Activated CD8-positive, alpha-beta memory T cell treated with anti-CD3 and anti-CD28 coated beads for 36 hours (primary cell): ENCODE results near the gene MYO1D. TPM values are rescaled to one million over a fixed set of nuclear protein-coding genes. Genes with fewer than 3 reads are reported as not detected.

Source experiments
- CTCF ChIA-PET: fragments of 350-600 bp; sonication (Branson Sonifier 250); formaldehyde crosslinking; loops from one replicate; lab custom pipeline; 2021; ENCODE audit warnings: antibody characterized with exemption; lab: Charles Lee
- POLR2A ChIA-PET: fragments of 350-600 bp; sonication (Branson Sonifier 250); formaldehyde crosslinking; loops from one replicate; lab custom pipeline; 2021; ENCODE audit warnings: antibody characterized with exemption; lab: Charles Lee
- total RNA-seq, 2 experiments: library from RNA; stranded (reverse); gene quantifications; one replicate each; pipeline ENCODE4 v1.2.3, GENCODE V29; 2021

MYO1D gene
- total RNA-seq, 2 experiments from 2014 or later = 10.5 to 12.5 TPM

DNA sequence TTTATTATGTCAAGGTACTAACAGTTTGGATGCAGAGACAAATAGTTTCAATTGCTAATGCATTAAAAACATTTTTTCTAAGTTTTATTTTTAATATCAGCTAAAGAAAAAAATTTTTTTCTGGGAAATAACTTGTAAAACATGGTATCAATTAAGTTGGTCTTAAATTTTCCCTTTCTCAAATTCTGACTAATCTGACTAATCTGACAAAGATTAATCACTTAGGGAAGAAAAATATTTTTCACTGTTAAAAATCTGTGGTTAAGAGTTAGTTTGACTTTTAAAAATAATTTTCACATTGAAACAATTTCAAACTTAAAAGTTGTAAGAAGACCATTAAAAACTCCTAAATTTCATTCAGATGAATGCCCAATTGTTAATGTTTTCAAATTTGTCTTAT lies 74.6 kb downstream of the MYO1D start:
- CTCF ChIA-PET = interaction anchor here (1.2 kb wide), 1 partner anchor 20 kb away, joined by 4 read pairs; no protein-coding TSS in a partner anchor
- POLR2A ChIA-PET = no interaction called here

DNA sequence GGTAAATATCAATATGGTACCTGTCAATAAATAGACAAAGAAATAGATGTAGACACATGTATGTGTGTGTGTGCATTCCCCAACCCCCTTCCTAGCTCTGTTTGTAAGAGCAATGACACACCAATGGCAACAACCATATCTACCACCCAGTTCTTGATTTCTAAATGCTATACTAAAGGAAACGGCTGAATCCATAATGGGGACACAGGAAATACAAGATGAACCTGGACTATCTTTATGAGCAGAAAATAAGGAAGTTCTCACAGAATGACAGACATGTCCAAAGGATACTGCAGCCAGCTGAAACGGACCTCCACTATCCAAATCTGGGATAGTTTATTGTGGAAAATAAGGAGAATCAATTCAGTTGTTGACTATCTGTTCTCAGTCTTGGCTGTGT lies 75.3 kb downstream of the MYO1D start:
- ChIA-PET POLR2A (no interaction called here), CTCF (interaction anchor here (1.5 kb wide), 2 partner anchors 75 to 135 kb away, joined by 3 to 5 read pairs; partner anchors contain the start of gene MYO1D)

DNA sequence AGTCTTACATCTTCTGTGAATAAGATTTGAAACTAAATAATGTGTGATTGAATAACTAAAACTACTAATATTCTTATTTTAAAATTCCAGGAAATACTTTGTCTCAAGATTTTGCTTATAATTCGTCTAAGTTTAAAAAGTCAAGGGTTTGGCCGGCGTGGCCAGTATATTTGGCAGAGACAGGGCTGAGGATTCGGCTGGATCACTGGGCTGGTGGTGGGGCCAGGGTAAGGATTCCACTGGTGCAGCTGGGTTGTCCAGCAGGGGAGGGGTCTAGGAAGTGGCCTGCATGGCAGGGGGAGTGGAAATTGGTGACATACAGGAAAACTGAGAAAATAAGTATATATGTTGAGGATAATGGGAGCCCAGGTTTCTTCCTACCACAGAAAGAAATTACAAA lies 75.7 kb downstream of the MYO1D start:
- ChIA-PET POLR2A (no interaction called here), CTCF (interaction anchor here (1.5 kb wide), 2 partner anchors 75 to 135 kb away, joined by 3 to 5 read pairs; partner anchors contain the start of gene MYO1D)

DNA sequence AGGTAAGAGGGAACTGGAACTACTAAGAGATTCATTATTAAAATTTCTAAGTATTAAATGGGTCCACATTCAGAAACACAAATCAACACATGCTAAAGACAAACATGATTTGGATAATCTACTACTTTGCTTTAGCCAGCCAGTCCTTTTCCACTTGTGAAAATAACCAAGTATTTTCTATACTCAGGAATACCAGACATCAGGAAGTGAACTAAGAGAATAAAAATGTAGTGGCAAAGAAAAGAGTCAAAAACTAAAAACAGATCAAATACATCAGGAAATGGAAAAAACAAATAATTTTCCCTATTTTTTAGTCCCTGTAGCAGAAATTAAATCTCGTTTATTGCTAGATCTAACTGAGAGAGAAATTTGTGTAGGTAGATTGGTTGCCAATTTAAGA lies 78.0 kb downstream of the MYO1D start:
- ChIA-PET CTCF (no interaction called here), POLR2A (no interaction called here)

DNA sequence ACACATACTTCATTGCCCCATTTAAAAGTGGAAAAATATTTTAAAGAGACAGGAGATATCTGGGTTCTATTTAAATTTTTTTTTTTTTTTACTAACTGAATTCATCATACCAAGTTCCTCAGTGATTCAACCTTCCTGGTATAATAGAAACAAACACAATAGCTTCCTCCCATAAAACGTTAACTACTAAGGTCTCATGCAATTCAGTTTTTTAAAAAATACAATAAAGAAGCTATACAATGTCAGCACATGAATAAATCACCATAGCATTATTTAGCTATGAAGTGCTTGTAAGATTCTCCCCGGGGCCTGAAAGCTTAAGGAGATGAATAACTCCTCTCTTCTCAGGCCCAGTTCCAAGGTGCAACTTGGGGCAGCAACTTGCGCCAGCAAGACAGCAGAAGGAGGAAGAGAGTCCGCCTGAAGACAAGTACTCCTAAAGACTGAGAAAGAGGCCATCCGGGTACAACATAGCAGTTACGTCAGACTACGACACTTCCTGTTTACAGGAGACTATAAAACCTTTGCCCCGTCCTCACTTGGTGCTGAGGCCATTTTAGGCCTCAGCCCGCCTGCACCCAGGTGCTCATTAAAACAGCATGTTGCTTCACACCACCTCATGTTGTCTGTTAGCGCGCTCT lies 81.5 kb downstream of the MYO1D start:
- CTCF ChIA-PET = interaction anchor here (0.7 to 1.6 kb wide), 2 partner anchors 81 to 655 kb away, joined by 3 to 4 read pairs; partner anchors contain the start of gene MYO1D

DNA sequence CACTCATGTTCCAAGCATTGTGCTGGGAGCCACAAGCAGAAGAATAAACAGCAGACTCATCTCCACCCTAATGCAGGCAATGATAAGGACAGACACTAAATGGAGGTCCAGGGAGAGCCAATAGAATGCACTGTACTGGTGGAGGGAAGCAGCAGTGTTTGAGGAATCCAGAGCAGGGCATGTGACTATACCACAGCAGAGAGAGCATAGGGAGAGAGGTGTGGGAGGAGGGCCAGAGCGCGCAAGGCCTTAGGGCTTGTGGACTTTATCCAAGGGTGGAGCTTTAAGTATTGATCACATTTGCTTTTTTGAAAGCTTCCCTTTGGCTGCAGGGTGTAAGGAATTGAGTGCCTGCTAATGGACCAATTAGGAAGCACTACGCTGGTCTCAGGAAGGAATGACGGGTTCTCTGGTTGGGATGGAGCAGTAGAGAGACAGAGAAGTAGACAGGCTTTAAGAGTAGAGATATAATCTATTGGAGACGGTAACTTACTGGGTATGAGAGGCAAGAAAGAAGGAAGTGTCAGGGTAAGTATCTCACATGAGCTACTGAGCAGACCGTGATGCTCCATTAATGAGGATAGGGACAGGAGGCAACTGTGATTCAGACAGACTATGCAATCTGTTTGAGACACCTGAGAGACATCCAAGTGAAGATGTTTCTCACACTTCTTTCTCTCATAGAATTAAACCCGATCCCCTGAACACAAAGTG lies 82.2 kb downstream of the MYO1D start:
- POLR2A ChIA-PET = no interaction called here
- CTCF ChIA-PET = interaction anchor here (1.6 kb wide), 1 partner anchor 82 kb away, joined by 4 read pairs; the partner anchor contains the start of gene MYO1D

More for the DNA sequence above, 81.5 kb downstream of the MYO1D start:
- POLR2A ChIA-PET = no interaction called here

DNA sequence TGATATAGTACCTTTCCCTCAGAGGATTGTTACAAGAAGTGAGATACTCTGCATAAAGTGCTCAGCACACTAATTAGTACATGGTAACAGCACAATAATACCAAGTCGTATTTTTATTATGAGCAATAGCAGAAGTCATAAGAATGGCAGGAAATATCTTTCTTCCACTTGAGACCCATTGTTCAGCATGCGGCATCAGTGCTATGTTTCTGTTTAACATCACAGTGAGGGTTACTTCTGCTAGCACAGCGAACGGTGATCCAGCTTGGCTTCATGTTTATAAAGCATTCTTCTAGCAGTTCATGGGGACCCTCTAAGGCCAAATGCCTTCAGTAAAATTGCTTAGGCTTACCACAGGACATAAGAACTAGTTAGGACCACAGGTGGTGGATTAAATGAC lies 83.1 kb downstream of the MYO1D start:
- CTCF ChIA-PET = no interaction called here

DNA sequence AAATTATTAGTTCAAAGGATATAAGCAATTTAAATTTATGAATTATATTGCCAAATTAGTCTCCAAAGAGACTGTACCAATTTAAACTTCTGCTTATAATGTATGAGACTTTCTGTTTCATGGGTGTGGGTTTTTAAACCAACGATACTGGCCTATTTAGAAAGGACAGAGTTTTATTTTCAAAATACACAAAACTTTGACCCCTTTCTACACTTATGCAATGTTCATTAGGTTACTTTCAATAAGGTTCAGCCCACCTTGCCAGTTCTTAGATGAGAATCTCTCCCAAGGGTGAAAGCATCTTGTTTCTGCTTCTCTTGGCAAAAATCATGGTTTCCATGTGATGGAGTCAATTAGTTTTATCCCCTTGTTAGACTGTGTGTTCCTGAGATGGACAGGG lies 84.7 kb downstream of the MYO1D start:
- ChIA-PET POLR2A (no interaction called here), CTCF (interaction anchor here (1.4 kb wide), 1 partner anchor 10 kb away, joined by 5 read pairs; no protein-coding TSS in a partner anchor)

More for the DNA sequence above, 83.1 kb downstream of the MYO1D start:
- POLR2A ChIA-PET = no interaction called here

DNA sequence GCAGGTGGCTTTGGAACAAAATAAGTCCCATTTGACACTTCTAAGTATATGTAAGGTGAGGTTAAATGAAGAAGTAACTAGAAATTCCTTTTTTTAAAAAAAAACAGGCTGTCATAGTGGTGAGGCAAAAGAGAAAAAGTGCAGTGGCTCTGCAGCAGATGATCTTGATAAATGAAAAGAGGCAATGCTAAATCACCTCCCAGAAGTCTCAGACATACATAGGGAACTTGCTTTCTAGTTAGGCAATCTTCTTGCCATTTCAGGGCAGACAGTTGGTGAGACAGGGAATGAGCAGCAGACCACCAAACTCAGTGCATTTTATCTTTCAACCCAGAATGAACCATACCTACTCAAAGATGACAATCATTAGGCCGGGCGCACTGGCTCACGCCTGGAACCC lies 90.8 kb downstream of the MYO1D start:
- ChIA-PET CTCF (no interaction called here), POLR2A (no interaction called here)

DNA sequence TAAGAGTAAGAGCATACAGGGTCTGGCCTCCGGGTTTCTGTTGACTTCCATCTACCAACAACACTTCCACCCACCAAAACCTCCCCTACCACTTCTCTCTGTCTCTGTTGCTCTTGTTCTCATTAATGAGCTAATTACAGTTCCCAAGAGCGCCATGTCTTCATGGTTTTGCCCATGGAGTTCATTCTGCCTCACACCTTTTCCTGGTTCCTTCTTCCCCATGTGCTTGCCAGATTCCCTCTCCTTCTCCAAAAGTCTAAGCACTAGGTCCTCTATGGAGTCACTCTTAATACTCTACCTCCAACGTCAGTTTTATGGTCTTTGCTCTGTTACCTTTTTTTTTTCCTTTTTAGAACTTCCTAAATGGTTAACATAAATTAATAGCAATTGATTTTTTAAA lies 92.8 kb downstream of the MYO1D start:
- CTCF ChIA-PET = interaction anchor here (1.0 to 3.7 kb wide), 7 partner anchors 47 to 323 kb away, joined by 3 to 35 read pairs (median 5); partner anchors contain the start of gene MYO1D
- POLR2A ChIA-PET = interaction anchor here (1.6 kb wide), 1 partner anchor 93 kb away, joined by 5 read pairs; the partner anchor contains the start of gene MYO1D

DNA sequence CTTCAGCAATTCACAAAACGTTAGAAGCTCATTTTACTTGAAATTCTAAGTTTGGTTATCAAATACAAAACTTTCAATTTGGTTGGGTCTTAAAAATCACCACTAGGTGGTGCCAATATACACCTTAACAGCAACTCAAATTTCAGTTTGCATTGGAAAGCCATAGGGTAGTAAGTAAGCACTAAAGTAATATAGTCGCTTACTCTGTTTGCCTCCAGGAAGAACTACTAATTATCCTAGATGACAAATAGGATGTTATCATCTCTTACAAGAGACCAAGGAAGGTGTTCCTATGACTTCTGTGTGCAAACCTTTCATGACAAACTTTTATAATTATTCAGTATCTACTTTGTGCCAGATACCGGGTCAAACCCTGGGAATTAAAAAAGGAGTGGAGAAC lies 93.3 kb downstream of the MYO1D start:
- ChIA-PET POLR2A (interaction anchor here (1.6 kb wide), 1 partner anchor 93 kb away, joined by 5 read pairs; the partner anchor contains the start of gene MYO1D), CTCF (interaction anchor here (0.6 to 3.7 kb wide), 11 partner anchors 48 to 322 kb away, joined by 3 to 35 read pairs (median 4); partner anchors contain the start of gene MYO1D)

DNA sequence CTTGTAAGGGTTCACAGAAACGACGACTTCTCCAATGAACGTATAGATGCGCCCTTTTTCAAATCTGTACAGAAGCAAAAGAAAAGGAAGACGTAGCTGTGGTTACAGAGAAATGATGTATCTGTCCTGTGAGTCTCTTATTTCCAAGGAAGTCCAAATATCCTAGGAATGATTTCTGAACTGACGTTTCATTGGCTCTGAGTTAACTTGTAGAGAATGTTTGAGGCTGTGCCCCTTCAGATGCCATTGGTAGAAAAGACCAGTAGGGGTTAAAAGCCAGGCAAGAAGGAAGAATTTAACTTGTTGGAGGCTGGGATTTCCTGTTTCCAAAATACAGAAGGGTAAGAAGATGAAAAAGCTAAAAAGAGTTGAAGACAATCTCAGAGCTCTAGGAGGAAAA lies 96.2 kb downstream of the MYO1D start:
- ChIA-PET CTCF (interaction anchor here (3.1 to 3.7 kb wide), 2 partner anchors 96 to 155 kb away, joined by 30 to 35 read pairs; partner anchors contain the start of gene MYO1D), POLR2A (no interaction called here)

DNA sequence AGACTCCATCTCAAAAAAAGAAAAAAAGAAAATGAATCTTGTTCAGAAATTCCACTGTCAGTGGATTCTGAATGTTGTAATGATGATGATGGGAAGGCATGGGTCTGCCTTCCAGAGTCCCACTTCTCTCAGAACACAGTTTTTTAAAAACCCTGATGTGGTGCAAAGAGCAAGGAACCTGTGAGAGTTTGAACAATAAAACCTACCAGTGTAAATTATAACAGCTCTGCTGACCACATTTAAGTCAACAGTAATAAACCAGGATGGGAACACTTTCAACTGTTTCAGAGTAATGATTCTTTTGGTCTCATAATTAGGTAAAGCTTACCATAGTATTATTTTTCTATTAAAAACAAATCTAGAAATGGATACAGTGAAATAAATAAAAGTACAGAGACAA lies 99.0 kb downstream of the MYO1D start:
- CTCF ChIA-PET = interaction anchor here (0.9 kb wide), 1 partner anchor 99 kb away, joined by 3 read pairs; the partner anchor contains the start of gene MYO1D
- POLR2A ChIA-PET = no interaction called here

DNA sequence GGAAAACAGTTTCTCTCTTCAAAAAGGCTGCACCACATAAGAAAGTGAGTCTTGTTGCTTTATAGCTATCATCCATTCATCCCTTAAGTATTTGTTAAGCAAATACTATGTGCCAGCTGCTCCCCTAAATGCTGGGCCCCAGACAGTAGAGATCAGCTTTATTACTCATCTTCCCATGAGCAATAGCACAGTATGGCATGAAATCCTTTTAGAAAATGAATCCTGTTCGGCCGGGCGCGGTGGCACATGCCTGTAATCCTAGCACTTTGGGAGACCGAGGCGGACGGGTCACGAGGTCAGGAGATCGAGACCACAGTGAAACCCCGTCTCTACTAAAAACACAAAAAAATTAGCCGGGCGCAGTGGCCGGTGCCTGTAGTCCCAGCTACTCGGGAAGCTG lies 99.5 kb downstream of the MYO1D start:
- CTCF ChIA-PET = interaction anchor here (0.9 kb wide), 1 partner anchor 100 kb away, joined by 3 read pairs; the partner anchor contains the start of gene MYO1D
- POLR2A ChIA-PET = no interaction called here

DNA sequence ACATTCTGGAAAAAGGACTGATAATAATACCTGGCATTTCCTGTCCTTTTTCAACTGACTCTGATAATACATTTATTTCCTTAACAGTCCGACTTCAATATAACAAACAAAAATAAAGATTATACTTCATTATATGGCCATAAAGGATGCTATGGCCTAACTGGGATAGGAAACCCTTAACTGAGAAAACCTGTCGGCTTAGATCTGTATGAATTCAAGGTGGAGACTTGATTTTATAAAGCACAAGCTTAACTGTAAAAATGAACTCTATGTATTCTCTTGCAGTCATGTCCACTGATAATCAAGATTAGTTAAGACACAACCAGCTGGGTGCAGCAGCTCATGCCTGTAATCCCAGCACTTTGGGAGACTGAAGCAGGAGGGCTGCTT lies 102.2 kb downstream of the MYO1D start:
- CTCF ChIA-PET = no interaction called here
- POLR2A ChIA-PET = no interaction called here

DNA sequence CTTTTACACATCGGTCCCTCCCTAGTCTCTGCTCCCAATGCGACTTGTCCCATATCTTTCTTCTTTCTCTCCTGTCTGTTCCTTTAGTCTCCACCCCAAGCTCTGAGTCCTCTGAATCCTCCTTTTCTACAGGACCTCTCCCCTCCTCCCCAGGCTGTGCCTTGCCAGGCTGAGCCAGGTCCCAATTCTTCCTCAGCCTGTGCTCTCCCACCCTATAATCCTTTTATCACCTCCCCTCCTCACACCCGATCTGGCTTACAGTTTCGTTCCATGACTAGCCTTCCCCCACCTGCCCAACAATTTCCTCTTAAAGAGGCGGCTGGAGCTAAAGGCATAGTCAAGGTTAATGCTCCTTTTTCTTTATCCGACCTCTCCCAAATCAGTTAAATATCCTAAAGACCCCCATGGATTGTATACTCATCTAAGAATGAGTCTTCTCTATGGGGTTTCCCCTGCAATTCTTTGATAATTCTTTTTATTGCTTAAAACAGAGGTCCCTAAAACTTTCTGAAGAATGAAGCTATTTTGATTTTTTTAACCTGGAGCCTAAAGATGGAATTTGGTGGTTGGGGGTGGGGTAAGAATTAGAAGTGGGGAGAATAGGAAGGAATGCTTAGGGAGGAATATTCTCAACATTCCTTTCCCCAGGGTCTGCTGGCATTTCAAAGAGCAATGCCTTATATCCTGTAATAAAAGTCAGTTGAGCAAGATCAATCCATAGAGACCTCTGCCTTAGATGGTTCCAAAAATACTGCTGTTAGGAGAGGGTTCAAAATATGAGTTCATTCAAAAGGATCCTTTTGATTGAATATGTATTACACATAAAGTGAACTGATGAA lies 102.8 kb downstream of the MYO1D start:
- ChIA-PET POLR2A (no interaction called here), CTCF (no interaction called here)

DNA sequence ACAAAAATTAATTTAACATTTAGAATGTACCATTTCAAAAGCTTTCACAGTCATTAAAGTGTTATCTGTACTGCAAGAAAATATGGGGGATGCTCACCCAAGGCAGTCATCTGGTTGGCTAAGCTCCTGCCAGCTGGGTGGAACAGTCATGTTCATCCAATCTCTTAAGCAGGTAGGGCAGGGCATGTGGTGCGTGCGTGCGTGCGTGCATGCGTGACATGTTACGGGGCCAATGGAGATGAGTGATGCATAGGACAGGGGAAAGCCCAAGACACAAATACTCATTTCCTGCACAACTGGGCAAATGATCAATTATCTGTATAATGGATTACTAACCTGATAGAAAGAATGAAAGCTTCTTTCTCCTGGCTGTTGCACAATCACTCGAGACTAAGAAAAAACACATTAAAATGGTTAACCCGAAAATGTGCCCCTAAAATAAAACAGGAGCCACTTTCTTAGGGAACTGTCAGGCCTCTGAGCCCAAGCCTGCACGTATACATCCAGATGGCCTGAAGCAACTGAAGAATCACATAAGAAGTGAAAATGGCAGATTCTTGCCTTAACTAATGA lies 104.4 kb downstream of the MYO1D start:
- POLR2A ChIA-PET = no interaction called here
- CTCF ChIA-PET = no interaction called here

DNA sequence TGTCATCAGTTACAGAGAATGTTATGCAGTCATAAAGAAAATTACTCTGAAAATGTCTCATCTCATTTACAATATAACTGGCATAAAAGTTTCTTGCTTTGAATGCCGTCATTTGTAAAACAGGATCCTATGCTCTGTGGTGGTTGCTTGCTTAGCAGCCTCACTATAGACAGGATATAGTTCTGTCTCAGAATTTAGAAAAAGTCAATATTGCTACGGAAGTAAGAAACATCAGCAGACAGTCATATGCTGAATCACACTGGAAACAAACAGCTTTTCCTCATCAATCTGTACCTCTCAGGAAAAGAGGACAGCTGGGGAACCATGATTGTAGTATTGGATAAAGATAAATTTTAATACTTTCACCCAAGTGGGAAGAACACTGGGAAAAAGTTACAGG lies 105.5 kb downstream of the MYO1D start:
- ChIA-PET CTCF (no interaction called here), POLR2A (no interaction called here)

DNA sequence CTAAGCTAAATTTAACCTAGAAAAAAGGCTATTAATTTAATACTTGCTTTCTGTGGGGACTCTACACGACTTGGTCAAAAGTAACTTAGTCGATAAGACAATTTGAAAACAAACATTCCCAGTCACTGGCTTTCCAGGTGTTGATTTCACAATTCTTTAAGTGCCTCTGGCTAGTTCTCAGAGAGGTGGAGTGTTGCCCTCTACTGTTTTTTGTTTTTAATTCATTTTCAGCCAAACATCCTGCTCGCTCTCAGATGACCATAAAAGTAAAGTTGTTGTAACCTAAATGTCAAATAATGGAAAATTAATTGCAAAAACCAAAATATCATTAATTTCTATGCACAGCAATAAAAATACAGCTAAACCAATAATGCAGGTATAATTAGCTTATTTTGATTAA lies 107.1 kb downstream of the MYO1D start:
- ChIA-PET CTCF (no interaction called here), POLR2A (no interaction called here)
